ENCODE results near the gene CSNK1G3. TPM values are rescaled to one million over a fixed set of nuclear protein-coding genes. Genes with fewer than 3 reads are reported as not detected.

CSNK1G3 gene
- total and polyA plus RNA-seq, 11 donors, result 4.0 to 34.3 (median 25.2) TPM

- no peak for ATAC-seq
- TF ChIP-seq CTCF (IDR thresholded peaks at IDR 0.05) (no peak), POLR2A (IDR thresholded peaks at IDR 0.05) (no peak)
- intact Hi-C loops (cut with DNase I), result no loop called here
These were observed 60.0 kb downstream of the CSNK1G3 start for GRCh38 chr5:123571927-123572326.

GRCh38 chr5:123578390-123578789 lies 66.4 kb downstream of the CSNK1G3 start:
- no peak for DNase-seq
- Histone ChIP-seq H3K4me1 (peaks cover 0 to 27% (median 7%) of the 10 kb centered on the region in 12 donors), H3K36me3 (peaks cover 0 to 42% (median 15%) of the 10 kb centered on the region in 9 donors), H3K27ac (peak overlapping the region in 2 of 12 donors; percentile 45 to 66), H3K27me3 (no peaks in the 10 kb centered on the region), H3K9me3 (no peaks in the 10 kb centered on the region), H3K4me3 (no peak overlapping the region)
- TF ChIP-seq POLR2A (IDR thresholded peaks at IDR 0.05) (no peak), CTCF (IDR thresholded peaks at IDR 0.05) (no peak)
- ATAC-seq, result no peak
- intact Hi-C loops (cut with DNase I), result no loop called here

More at GRCh38 chr5:123571927-123572326, 60.0 kb downstream of the CSNK1G3 start:
- DNase-seq, result no peak
- no peaks in the 10 kb centered on the region for H3K27me3 ChIP-seq
- no peak overlapping the region for H3K27ac ChIP-seq
- H3K36me3 ChIP-seq, result peaks cover 0 to 30% (median 9%) of the 10 kb centered on the region in 9 donors
- H3K4me1 ChIP-seq, result no peaks in the 10 kb centered on the region
- H3K4me3 ChIP-seq, result no peak overlapping the region
- no peaks in the 10 kb centered on the region for H3K9me3 ChIP-seq

DNA sequence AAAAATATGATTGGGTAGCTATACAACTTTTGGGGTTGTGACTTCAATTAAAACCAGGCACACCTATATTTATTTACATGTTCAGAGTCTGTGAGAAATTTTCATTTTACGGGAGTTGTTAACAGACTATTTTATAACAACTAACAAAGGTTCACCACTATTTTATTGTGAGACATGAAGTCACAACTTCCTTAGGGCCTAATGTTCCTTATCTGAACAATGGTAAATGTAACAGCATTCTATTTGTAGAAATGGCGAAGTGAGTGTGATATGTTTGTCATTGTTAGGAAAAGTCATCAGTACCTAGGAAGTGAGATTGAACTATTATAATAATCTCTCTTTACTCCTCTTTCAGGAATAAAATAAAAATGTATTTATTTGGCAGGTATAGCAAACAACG lies 67.4 kb downstream of the CSNK1G3 start:
- H3K27me3 ChIP-seq, result no peaks in the 10 kb centered on the region
- peaks cover 0 to 4% (median 0%) of the 10 kb centered on the region in 12 donors for H3K9me3 ChIP-seq
- peak; percentile 72 to 92 (median 78) for ATAC-seq
- peak overlapping the region in 10 of 12 donors; percentile 45 to 82 (median 57) for H3K27ac ChIP-seq
- peaks cover 0 to 40% (median 15%) of the 10 kb centered on the region in 9 donors for H3K36me3 ChIP-seq
- intact Hi-C loops (cut with DNase I), result loop anchor here in 1 of 10 donors (1.0 kb wide), 1 partner anchor 66 kb away; no protein-coding TSS in a partner anchor
- 43 to 56% (median 49%) methylated on average over 3 of the region's 3 CpGs for WGBS, 4 donors
- DNase-seq, result no peak
- no peak for TF ChIP-seq CTCF (IDR thresholded peaks at IDR 0.05)
- no peak for TF ChIP-seq POLR2A (IDR thresholded peaks at IDR 0.05)
- H3K4me1 ChIP-seq, result peaks cover 0 to 27% (median 7%) of the 10 kb centered on the region in 12 donors
- no peak overlapping the region for H3K4me3 ChIP-seq

GRCh38 chr5:123582550-123583285 lies 70.7 kb downstream of the CSNK1G3 start:
- Histone ChIP-seq H3K4me3 (no peak overlapping the region), H3K27me3 (no peaks in the 10 kb centered on the region), H3K4me1 (peaks cover 0 to 27% (median 7%) of the 10 kb centered on the region in 12 donors), H3K9me3 (peaks cover 0 to 12% (median 0%) of the 10 kb centered on the region in 12 donors), H3K36me3 (peaks cover 0 to 13% (median 0%) of the 10 kb centered on the region in 9 donors), H3K27ac (peak overlapping the region in 2 of 12 donors; percentile 11 to 29)
- ATAC-seq, result peak; percentile 15 to 67 (median 58)
- no peak for DNase-seq
- TF ChIP-seq CTCF (IDR thresholded peaks at IDR 0.05) (no peak), POLR2A (IDR thresholded peaks at IDR 0.05) (no peak)
- 71 to 77% (median 71%) methylated on average over 4 of the region's 4 CpGs for WGBS, 4 donors
- intact Hi-C loops (cut with DNase I), result loop anchor here in 1 of 10 donors (10.0 kb wide), 1 partner anchor 68 kb away; the partner anchor contains the start of gene CSNK1G3
